B cell (primary cell): ENCODE data around the gene CDKN2AIPNL. TPM values are rescaled to one million over a fixed set of nuclear protein-coding genes. Genes with fewer than 3 reads are reported as not detected.
A peak's percentile ranks its signal among the peaks of the same experiment; 100 is the strongest.

Experiments used
- ATAC-seq: fragments of 200-7000 bp; cut with Tn5 transposase; one replicate; pipeline ENCODE4 v1.10.0; 2021; ENCODE audit warnings: low read depth, mild to moderate bottlenecking, moderate number of reproducible peaks, moderate library complexity
- CTCF ChIA-PET: fragments of 350-600 bp; sonication (Branson Sonifier 250); formaldehyde crosslinking; loops from one replicate; lab custom pipeline; 2021; ENCODE audit warnings: antibody characterized with exemption, inconsistent platforms; lab: Charles Lee
- POLR2A ChIA-PET: fragments of 350-600 bp; sonication (Branson Sonifier 250); formaldehyde crosslinking; loops from one replicate; lab custom pipeline; 2021; ENCODE audit warnings: antibody characterized with exemption; lab: Charles Lee
- DNase-seq: peaks from one replicate; pipeline ENCODE4 v3.0.0; 2013
- H2AFZ ChIP-seq: 2 replicates; pipeline ENCODE4 v1.6.1; 2012; ENCODE audit warnings: mild to moderate bottlenecking, low read depth, low read length; ENCODE audit not compliant: insufficient read depth, poor library complexity, severe bottlenecking
- H3K27ac ChIP-seq, 2 donors: 1 replicate in 1 of 2; 2 replicates in 1 of 2; pipeline ENCODE4 v1.5.1; 2012 to 2013; ENCODE audit warnings: low read length in 2 of 2, mild to moderate bottlenecking in 2 of 2, moderate library complexity in 1 of 2
- H3K27me3 ChIP-seq, 4 experiments: fragments of 200-600 bp in 1 of 4; sonication (generic) in 1 of 4; replicated peaks in 1 of 4; 1 replicate in 2 of 4; 2 replicates in 2 of 4; pipeline versions ENCODE4 v1.6.1 to v1.7.0; 2013 to 2016; ENCODE audit warnings: low read length in 3 of 4, mild to moderate bottlenecking in 2 of 4, mixed read lengths in 1 of 4, moderate library complexity in 1 of 4; ENCODE audit not compliant: insufficient read depth in 4 of 4, control insufficient read depth in 3 of 4; ENCODE audit errors: control extremely low read depth in 1 of 4
- H3K36me3 ChIP-seq, 2 experiments: replicated peaks in 1 of 2; 1 replicate in 1 of 2; 2 replicates in 1 of 2; pipeline versions ENCODE4 v1.6.1 to v1.7.1; 2013; ENCODE audit warnings: low read length in 1 of 2; ENCODE audit not compliant: insufficient read depth in 2 of 2, control insufficient read depth in 1 of 2; ENCODE audit errors: control extremely low read depth in 1 of 2, extremely low read depth in 1 of 2
- H3K4me1 ChIP-seq, 2 donors: fragments of 200-600 bp in 1 of 2; sonication (generic) in 1 of 2; 1 replicate in 1 of 2; 2 replicates in 1 of 2; pipeline versions ENCODE4 v1.5.1 to v1.6.1; 2013 to 2017; ENCODE audit warnings: low read length in 2 of 2; ENCODE audit not compliant: control insufficient read depth in 2 of 2, insufficient read depth in 2 of 2
- H3K4me2 ChIP-seq: replicated peaks from 2 replicates; pipeline ENCODE3; 2012; ENCODE audit warnings: mild to moderate bottlenecking, low read depth, low read length; ENCODE audit not compliant: poor library complexity, severe bottlenecking
- H3K4me3 ChIP-seq, 5 experiments: fragments of 200-600 bp in 1 of 5; sonication (generic) in 1 of 5; 1 replicate in 3 of 5; 2 replicates in 2 of 5; pipeline versions ENCODE4 v1.5.1 to v1.7.0; 2011 to 2016; ENCODE audit warnings: low read length in 4 of 5, mild to moderate bottlenecking in 4 of 5, low read depth in 2 of 5, control low read depth in 1 of 5, moderate library complexity in 1 of 5; ENCODE audit not compliant: insufficient read depth in 1 of 5; ENCODE audit errors: control extremely low read depth in 1 of 5, extremely low read depth in 1 of 5
- H3K79me2 ChIP-seq: fragments of 200-600 bp; sonication (generic); one replicate; pipeline ENCODE4 v1.6.0; 2016; ENCODE audit warnings: low read length; ENCODE audit not compliant: control insufficient read depth, insufficient read depth
- H3K9ac ChIP-seq: fragments of 200-600 bp; sonication (generic); 2 replicates; pipeline ENCODE4 v1.6.1; 2017; ENCODE audit warnings: mild to moderate bottlenecking, low read length, moderate library complexity
- H3K9me3 ChIP-seq, 3 donors: one replicate each; pipeline versions ENCODE4 v1.6.1 to v1.7.1; 2013; ENCODE audit warnings: low read length in 2 of 3; ENCODE audit not compliant: control insufficient read depth in 2 of 3, insufficient read depth in 1 of 3; ENCODE audit errors: control extremely low read depth in 1 of 3
- H4K20me1 ChIP-seq: 2 replicates; pipeline ENCODE4 v1.6.0; 2012; ENCODE audit warnings: mild to moderate bottlenecking, low read length; ENCODE audit not compliant: insufficient read depth, control insufficient read depth, poor library complexity, severe bottlenecking
- H3K27ac Mint-ChIP-seq: one replicate; pipeline ENCODE4 v1.8.0; 2021; ENCODE audit warnings: mixed read lengths
- H3K27me3 Mint-ChIP-seq: one replicate; pipeline ENCODE4 v1.8.0; 2021; ENCODE audit warnings: mixed read lengths
- H3K4me1 Mint-ChIP-seq: one replicate; pipeline ENCODE4 v1.8.0; 2021; ENCODE audit warnings: mixed read lengths
- H3K4me3 Mint-ChIP-seq: one replicate; pipeline ENCODE4 v1.8.0; 2021; ENCODE audit warnings: mixed read lengths
- H3K9me3 Mint-ChIP-seq: one replicate; pipeline ENCODE4 v1.8.0; 2022; ENCODE audit warnings: mixed read lengths; ENCODE audit not compliant: insufficient read depth
- CTCF ChIP-seq: fragments of 200-600 bp; IDR thresholded peaks from one replicate; pipeline ENCODE4 v1.8.0; 2022; ENCODE audit warnings: antibody characterized with exemption, mild to moderate bottlenecking
- EZH2 ChIP-seq: IDR thresholded peaks from 2 replicates; pipeline ENCODE4 v1.6.1; 2012; ENCODE audit warnings: borderline replicate concordance, low read depth, mild to moderate bottlenecking, moderate library complexity, low read length; ENCODE audit not compliant: insufficient read depth, poor library complexity, severe bottlenecking
- WGBS: methylation state at CpG from one replicate; pipeline ENCODE4 v1.1.5; 2013; ENCODE audit warnings: missing lambda C conversion rate; ENCODE audit not compliant: insufficient coverage; 5-methylcytosine and 5-hydroxymethylcytosine counted together
- intact Hi-C: fragments of 100-400 bp; cut with micrococcal nuclease; formaldehyde crosslinking; loops from one replicate; pipeline ENCODE4 v1.10.0; 2022
- polyA plus RNA-seq: library from polyadenylated mRNA; depleted of rRNA; stranded (reverse); fragments of >200 nt; gene quantifications from 2 replicates; pipeline ENCODE4 v1.2.3, GENCODE V29; 2012
- total RNA-seq, 2 donors: library from RNA; stranded (reverse); fragments of 120-200 nt in 1 of 2; gene quantifications; 1 replicate in 1 of 2; 2 replicates in 1 of 2; pipeline versions ENCODE4 v1.2.3 to v1.2.4, GENCODE V29; 2013 to 2022

CDKN2AIPNL gene
- total and polyA plus RNA-seq, 2 donors (not counting 1 experiment from before 2014, with no cell fraction given): 11.2 to 17.2 TPM

- peak within 1 kb of the TSS; percentile 100 for H3K27ac Mint-ChIP-seq
- H3K27ac ChIP-seq: peak within 1 kb of the TSS; percentile 97 to 99
- POLR2A ChIA-PET: interaction anchor here (0.6 to 3.6 kb wide), 10 partner anchors 10 to 533 kb away, joined by 3 to 36 read pairs (median 4); partner anchors contain the start of genes CDKN2AIPNL, DDX46, JADE2 and PCBD2
- DNase-seq (peak; percentile 99), ATAC-seq (peak; percentile 79)
- peaks cover 0 to 5% (median 0%) of the 10 kb centered on the region in 3 donors for H3K9me3 ChIP-seq
- CTCF ChIA-PET: interaction anchor here (0.8 to 2.3 kb wide), 12 partner anchors 10 to 216 kb away, joined by 3 to 14 read pairs (median 5); partner anchors contain the start of gene CDKN2AIPNL
- H3K27me3 ChIP-seq: no peaks in the 10 kb centered on the region
- peak within 1 kb of the TSS; percentile 98 for H3K4me3 Mint-ChIP-seq
- peaks cover 14% of the 10 kb centered on the region for H4K20me1 ChIP-seq
- H3K79me2 ChIP-seq: peaks cover 67% of the 10 kb centered on the region
- H2AFZ ChIP-seq: peak within 1 kb of the TSS; percentile 91
- peak within 1 kb of the TSS; percentile 81 for H3K4me2 ChIP-seq
- H3K9me3 Mint-ChIP-seq: peaks cover 2% of the 10 kb centered on the region
- peaks cover 24 to 32% of the 10 kb centered on the region in 2 donors for H3K4me1 ChIP-seq
- peaks cover 48% of the 10 kb centered on the region for H3K4me1 Mint-ChIP-seq
- intact Hi-C loops: loop anchor here (1.0 to 5.0 kb wide), 12 partner anchors 40 to 534 kb away; partner anchors contain the start of genes CAMLG, CDKN2AIPNL, JADE2 and PCBD2
- no peak for TF ChIP-seq EZH2
- no peak for TF ChIP-seq CTCF
- H3K27me3 Mint-ChIP-seq: no peaks in the 10 kb centered on the region
- peaks cover 0 to 5% of the 10 kb centered on the region in 2 experiments for H3K36me3 ChIP-seq
- H3K4me3 ChIP-seq: peak within 1 kb of the TSS; percentile 78 to 99 (median 92)
- 1% methylated on average over 49 of the region's 74 CpGs for WGBS
- peak within 1 kb of the TSS; percentile 89 for H3K9ac ChIP-seq
Measured at GRCh38 chr5:134370871-134371833, 40.5 kb downstream of the CDKN2AIPNL start, which contains the start of gene UBE2B. UBE2B (plus strand) TSS chr5:134371569; CDS start chr5:134371596, 27 bp downstream.
